GM18508 (cell line): Measurements from ENCODE around the gene ANKRD18A.

Experiments
- ATAC-seq: cut with Tn5 transposase; IDR thresholded peaks from one replicate; pipeline ENCODE4 v1.9.1; 2021; ENCODE audit warnings: moderate number of reproducible peaks; ENCODE audit not compliant: insufficient read depth, unreplicated experiment

The ANKRD18A gene

DNA sequence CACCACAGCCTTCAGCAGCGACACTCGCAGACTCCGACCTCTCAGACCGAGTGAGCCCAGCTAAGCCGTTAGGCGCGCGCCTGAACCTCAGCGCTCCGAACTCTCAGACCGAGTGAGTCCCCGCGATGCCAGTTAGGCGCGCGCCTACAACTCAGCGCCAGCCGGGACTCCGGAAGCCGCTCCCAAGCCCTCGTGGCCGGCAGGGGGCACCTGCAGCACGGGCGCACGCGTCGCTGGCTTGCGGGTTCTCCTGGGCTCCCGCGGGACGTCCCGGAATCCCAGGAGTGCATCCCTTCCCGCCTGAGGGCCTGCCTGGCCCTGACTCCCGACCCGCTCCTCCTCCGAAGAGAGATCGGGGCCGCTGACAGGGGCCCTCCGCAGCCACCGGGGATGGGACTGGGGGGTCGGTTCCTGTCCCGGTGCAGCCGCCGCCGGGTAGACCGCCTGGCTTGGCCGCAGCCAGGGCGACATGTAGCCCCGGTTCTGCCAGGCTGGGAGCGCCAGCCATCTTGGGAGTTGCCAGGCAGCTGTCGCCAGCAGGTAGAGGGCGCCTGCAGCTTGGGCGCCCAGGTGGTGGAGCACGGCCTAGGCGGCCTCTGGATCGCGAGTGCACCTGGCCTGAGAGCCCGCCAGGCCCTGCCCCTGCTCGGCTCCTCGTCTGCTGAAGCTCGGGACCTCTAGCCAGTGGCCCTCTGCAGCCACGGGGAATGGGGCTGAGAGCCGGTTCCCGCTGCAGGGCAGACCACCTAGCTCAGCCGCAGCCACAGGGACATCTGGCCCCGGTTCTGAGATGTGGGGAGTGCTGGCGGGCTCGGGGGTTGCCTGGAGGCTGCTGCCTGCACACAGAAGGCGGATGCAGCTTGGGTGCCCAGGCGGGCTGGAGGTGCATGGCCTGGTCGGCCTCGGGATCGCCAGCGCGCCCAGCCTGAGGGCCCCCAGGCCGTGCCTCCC, at the start of gene ANKRD18A:
Gene ANKRD18A, minus strand, starts transcription at position 114 of the 951 bp plus-strand sequence. CDS start 311 bp downstream, outside the sequence.
- peak; percentile 39 for ATAC-seq

GRCh38 chr9:38668791-38669466, 48.5 kb upstream of the ANKRD18A start:
- no peak for ATAC-seq

GRCh38 chr9:38662763-38663593, 42.6 kb upstream of the ANKRD18A start:
- no peak for ATAC-seq

- no peak for ATAC-seq
Observed at GRCh38 chr9:38659538-38659937, 39.1 kb upstream of the ANKRD18A start.

- ATAC-seq = no peak
Observed at GRCh38 chr9:38656896-38657295, 36.5 kb upstream of the ANKRD18A start.

- no peak for ATAC-seq
Observed at GRCh38 chr9:38652486-38652885, 32.1 kb upstream of the ANKRD18A start.

GRCh38 chr9:38652044-38652443, 31.6 kb upstream of the ANKRD18A start:
- no peak for ATAC-seq

DNA sequence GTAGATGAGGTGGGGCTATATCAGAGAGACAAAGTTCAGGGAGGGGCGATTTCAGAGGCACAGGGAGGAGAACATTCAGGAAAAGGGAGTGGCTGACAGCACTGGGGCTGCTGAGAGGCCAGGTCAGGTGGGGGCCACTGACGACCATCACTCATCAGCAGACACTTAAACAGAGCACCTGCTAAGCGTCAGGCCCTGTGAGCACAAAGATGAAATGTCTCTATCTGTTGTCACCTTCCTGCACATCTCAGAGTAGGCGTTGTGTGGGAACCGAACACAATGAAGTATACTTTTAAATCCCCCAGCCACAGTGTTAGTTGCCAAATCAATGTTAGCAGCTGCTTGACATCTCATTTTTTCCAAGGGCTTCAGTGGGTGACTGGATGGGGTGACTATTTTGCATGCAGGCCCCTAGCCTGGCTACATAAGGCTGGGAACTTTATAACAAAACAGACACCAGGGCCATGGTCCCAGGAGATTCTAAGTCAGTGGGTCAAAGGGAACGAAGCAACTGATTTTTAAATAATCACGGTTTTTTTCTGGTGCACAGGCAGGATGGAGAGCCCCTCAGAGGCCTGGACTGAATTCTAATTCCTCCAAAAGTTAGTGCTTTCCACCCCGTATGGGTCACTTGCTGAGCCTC, 31.1 kb upstream of the ANKRD18A start:
- no peak for ATAC-seq

- ATAC-seq = no peak
Observed at GRCh38 chr9:38650564-38650963, 30.2 kb upstream of the ANKRD18A start.

DNA sequence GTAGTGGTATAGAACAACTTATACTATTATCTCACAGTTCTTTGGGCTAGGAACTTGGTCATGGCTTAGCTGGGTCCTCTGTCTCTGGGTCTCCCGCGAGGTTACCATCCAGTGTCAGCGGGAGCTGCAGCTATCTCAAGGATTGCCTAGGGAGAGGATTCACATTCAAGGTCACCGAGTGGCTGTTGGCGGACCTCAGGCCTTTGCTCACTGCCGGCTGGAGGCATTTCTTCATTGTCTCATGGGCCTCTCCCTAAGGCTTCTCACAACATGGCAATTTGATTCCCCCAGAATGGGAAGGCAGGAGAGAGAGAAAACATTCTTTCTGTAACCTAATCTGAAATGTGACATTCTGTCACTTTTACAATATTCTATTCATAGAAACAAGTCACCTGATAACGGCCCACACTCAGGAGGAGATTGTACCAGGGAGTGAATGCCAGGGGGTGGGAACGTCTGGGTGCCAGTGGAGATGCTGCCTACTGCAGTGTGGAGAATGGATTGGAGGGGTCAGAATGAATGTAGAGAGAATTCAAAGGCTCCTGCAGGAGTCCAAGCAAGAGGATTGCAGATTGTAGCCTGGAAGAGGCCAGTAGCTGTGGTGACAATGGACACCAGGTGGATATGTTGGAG, 29.5 kb upstream of the ANKRD18A start:
- no peak for ATAC-seq

- no peak for ATAC-seq
Observed at GRCh38 chr9:38644601-38645000, 24.2 kb upstream of the ANKRD18A start.

- no peak for ATAC-seq
Observed at GRCh38 chr9:38643815-38644173, 23.4 kb upstream of the ANKRD18A start.

GRCh38 chr9:38642951-38643814, 22.8 kb upstream of the ANKRD18A start:
- ATAC-seq = no peak

GRCh38 chr9:38641985-38642864, 21.8 kb upstream of the ANKRD18A start:
- no peak for ATAC-seq

DNA sequence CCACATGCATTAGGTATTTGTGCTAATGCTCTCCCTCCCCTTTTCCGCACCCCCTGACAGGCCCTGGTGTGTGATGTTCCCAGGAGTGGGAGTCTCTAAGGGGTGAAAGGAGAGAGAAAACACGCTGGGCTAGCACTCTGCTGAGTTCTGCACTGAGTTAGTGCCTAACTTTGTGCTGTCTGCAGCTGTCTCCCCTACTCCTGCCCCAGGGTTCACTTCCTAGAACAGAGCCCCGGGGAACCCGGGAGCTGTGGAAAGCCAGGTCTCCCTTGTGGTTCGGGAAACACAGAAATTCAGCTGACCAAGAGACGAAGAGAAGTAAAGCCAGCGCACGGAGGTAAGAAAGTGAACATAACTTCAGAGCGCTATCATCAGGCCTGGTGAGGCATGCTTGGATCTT, 20.7 kb upstream of the ANKRD18A start:
- ATAC-seq = no peak

DNA sequence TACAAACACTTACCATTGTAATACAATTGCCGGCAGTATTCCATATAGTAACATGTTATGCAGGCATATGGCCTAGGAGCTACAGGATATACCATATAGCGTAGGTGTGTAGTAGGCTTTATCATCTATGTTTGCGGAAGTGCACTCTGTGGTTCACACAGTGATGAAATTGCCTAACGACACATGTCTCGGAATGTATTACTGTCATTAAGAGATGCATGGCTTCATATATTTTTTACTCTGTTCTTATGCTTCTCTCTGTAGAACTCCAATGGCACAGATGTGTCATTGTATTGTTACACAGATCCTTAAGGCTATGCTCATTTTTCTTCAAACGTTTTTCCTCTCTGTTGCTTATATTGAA, 19.2 kb upstream of the ANKRD18A start:
- no peak for ATAC-seq

DNA sequence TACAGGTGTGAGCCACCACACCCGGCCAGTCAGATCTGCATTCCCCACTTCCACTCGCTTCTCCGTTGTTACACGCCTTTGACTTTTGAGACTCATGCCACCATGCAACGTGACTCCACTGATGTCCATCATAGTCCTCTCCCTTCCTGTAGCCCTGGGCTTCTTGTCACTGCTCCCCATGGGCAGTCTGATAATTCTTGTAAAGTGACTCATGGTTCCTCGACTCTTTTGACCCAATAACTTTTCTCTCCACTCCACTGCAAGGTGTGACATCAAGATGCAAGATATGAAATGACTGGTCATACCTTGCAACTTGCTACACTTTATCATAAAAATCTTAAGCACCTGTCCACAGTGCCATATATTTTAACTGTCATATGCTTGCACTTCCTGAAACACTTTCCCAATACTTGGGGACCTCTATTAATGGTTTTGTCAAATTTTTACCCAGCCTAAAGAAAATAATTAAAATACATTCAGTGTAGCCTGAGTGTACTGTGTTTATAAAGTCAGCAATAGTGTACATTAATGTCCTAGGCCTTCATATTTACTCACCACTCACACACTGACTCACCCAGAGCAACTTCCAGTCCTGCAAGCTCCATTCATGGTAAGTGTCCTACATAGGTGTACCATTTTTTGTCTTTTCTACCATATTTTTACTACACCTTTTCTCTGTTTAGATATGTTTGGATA, 18.6 kb upstream of the ANKRD18A start:
- no peak for ATAC-seq
